Stimulated activated CD4-positive, alpha-beta T cell treated with anti-CD3 and anti-CD28 coated beads, Interleukin-12 subunit alpha, Interleukin-12 subunit beta, amount 100 ng/mL, for 24 hours (primary cell): ENCODE measurements around the gene BCL2L12.
"Not testable (repeated sequence)": the region's sequence is repeated elsewhere in the genome, so short reads cannot be mapped to it uniquely, and the experiment has no call there.

Source experiments
- DNase-seq, 2 experiments: peaks; one replicate each; pipeline ENCODE4 v3.0.0-alpha.2; 2020; ENCODE audit warnings: low read depth in 2 of 2

The BCL2L12 gene

GRCh38 chr19:49710372-49710951 lies 44.7 kb downstream of the BCL2L12 start:
- no peak for DNase-seq

GRCh38 chr19:49712397-49712859 lies 46.7 kb downstream of the BCL2L12 start:
- no peak for DNase-seq

GRCh38 chr19:49713236-49713845 lies 47.6 kb downstream of the BCL2L12 start:
- DNase-seq, result no peak

GRCh38 chr19:49716154-49716553 lies 50.4 kb downstream of the BCL2L12 start:
- DNase-seq, result no peak

- DNase-seq, result no peak
These were observed 52.8 kb downstream of the BCL2L12 start for GRCh38 chr19:49718511-49718910.

- DNase-seq, result no peak
These were observed 53.3 kb downstream of the BCL2L12 start for GRCh38 chr19:49718991-49719390.

GRCh38 chr19:49719420-49719819 lies 53.7 kb downstream of the BCL2L12 start:
- not testable (repeated sequence) for DNase-seq
